Kidney (tissue), 14 donors: ENCODE results near the gene UBE2D4. TPM values are rescaled to one million over a fixed set of nuclear protein-coding genes. Genes with fewer than 3 reads are reported as not detected.

ENCODE experiments used
- DNase-seq, 5 donors: peaks; one replicate each; pipeline ENCODE4 v3.0.0-alpha.2; 2013 to 2020
- FAIRE-seq: peaks from 2 replicates; lab custom pipeline; 2012; peaks lifted over from hg19 to GRCh38; lab: Jason Lieb, UNC
- H3K27ac ChIP-seq, 2 donors: one replicate each; pipeline ENCODE4 v1.7.0; 2013; ENCODE audit warnings: low read depth in 2 of 2, low read length in 2 of 2, inconsistent platforms in 1 of 2
- H3K27me3 ChIP-seq: one replicate; pipeline ENCODE4 v1.7.1; 2013; ENCODE audit warnings: low read length, inconsistent platforms; ENCODE audit not compliant: control insufficient read depth, insufficient read depth
- H3K36me3 ChIP-seq, 3 donors: one replicate each; pipeline versions ENCODE4 v1.7.0 to v1.7.1; 2013; ENCODE audit warnings: low read length in 3 of 3, control low read depth in 1 of 3, inconsistent platforms in 1 of 3; ENCODE audit not compliant: insufficient read depth in 3 of 3, control insufficient read depth in 2 of 3
- H3K4me1 ChIP-seq, 3 donors: one replicate each; pipeline versions ENCODE4 v1.7.0 to v1.7.1; 2013; ENCODE audit warnings: low read length in 3 of 3, inconsistent platforms in 1 of 3, low read depth in 1 of 3; ENCODE audit not compliant: control insufficient read depth in 2 of 3, insufficient read depth in 2 of 3
- H3K4me3 ChIP-seq, 3 donors: one replicate each; pipeline versions ENCODE4 v1.7.0 to v1.8.1; 2013; ENCODE audit warnings: low read length in 3 of 3, control low read depth in 1 of 3, inconsistent platforms in 1 of 3
- H3K9ac ChIP-seq, 3 donors: one replicate each; pipeline versions ENCODE4 v1.7.0 to v1.7.1; 2013; ENCODE audit warnings: low read length in 3 of 3, control low read depth in 1 of 3, inconsistent platforms in 1 of 3
- H3K9me3 ChIP-seq, 3 donors: one replicate each; pipeline versions ENCODE4 v1.7.0 to v1.7.1; 2013; ENCODE audit warnings: low read length in 3 of 3, control low read depth in 1 of 3, inconsistent platforms in 1 of 3; ENCODE audit not compliant: control insufficient read depth in 2 of 3, insufficient read depth in 1 of 3
- intact Hi-C: fragments of 100-400 bp; cut with DNase I; formaldehyde crosslinking; loops from one replicate; pipeline ENCODE4 v1.11.1; 2022
- polyA plus RNA-seq: library from polyadenylated mRNA; stranded (reverse); fragments of 350-450 nt; fragmentation: Illumina TruSeq; extraction: RNeasy Lipid Tissue Mini Kit (QIAGEN cat#74804); gene quantifications from one replicate; pipeline ENCODE4 v1.2.3, GENCODE V29; 2014; ENCODE audit warnings: low read depth, low replicate concordance; ENCODE audit not compliant: insufficient read depth
- total RNA-seq: library from RNA; stranded (reverse); fragmentation: NEBNext Ultra II Directional; extraction: Animal tissue kit (Norgen Biotek cat#: 25700); gene quantifications from one replicate; pipeline ENCODE4 v1.2.1, GENCODE V29; 2021
- TF ChIP-seq, protein P1 (sequence below): IDR thresholded peaks from 3 replicates; pipeline ENCODE4 v1.5.1; 2012; ENCODE audit warnings: mild to moderate bottlenecking, moderate library complexity, borderline replicate concordance; ENCODE audit not compliant: insufficient read depth; ENCODE audit errors: extremely low read depth
- donor health status: control.
- donor health status: control.
- donor health status: control.
- donor health status: control.
- donor health status: control.
- donor health status: DM: yes; HTN: yes; CAD: no.
- donor health status: Normal renal cell carcinoma (clear cell type).

The UBE2D4 gene
- total and polyA plus RNA-seq, 2 donors from 2014 or later = 21.4 to 27.8 TPM

DNA sequence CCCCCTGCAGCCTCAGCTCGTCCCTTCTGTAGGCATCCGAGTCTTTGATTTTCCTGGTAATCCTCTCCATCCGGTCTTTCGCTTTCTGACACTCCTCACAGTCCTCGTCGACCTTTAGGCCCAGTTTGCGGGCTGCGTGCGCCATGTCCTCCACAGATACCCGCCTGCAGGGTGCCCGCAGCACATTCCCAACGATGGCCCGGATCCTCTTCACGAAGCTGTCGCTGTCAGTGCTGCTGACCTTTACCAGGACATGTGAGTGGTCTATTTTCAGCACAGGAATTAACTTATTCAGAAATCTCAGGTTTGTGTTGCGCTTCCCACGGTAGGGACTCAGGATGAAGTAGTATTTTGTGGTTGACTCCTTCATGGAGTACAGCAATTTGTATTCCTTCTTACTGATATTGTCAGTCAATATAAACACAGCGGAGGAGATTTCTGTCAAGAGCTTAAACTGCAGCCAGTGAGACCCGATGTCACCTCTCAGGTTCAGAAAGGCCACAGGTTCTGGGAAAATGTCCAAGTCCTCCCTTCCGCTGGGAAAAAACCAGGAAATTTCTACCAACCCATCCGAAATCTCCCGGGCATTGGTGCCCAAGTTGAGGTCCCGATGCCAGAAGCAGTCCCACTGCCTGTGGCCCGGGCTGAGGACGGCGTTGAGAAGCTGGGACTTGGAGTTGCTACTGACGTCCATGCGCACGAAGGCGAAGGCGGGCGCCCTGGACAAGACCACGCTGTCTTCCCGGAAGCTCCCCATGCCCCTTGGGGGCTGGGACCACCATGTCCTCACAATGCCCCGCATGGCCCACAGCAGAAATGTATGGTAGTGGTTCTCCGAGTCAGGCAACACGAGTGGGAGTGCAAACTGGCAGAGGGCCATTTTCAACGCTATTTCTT lies 48.0 kb upstream of the UBE2D4 start:
- peaks cover 3 to 52% (median 49%) of the 10 kb centered on the region in 3 donors for H3K36me3 ChIP-seq
- no peaks in the 10 kb centered on the region for H3K4me1 ChIP-seq
- H3K4me3 ChIP-seq = no peak overlapping the region
- no peak overlapping the region for H3K9ac ChIP-seq
- no peaks in the 10 kb centered on the region for H3K27me3 ChIP-seq
- DNase-seq = no peak
- H3K27ac ChIP-seq = no peak overlapping the region
- FAIRE-seq = no peak
- intact Hi-C loops = no loop called here
- TF ChIP-seq, protein P1, sequence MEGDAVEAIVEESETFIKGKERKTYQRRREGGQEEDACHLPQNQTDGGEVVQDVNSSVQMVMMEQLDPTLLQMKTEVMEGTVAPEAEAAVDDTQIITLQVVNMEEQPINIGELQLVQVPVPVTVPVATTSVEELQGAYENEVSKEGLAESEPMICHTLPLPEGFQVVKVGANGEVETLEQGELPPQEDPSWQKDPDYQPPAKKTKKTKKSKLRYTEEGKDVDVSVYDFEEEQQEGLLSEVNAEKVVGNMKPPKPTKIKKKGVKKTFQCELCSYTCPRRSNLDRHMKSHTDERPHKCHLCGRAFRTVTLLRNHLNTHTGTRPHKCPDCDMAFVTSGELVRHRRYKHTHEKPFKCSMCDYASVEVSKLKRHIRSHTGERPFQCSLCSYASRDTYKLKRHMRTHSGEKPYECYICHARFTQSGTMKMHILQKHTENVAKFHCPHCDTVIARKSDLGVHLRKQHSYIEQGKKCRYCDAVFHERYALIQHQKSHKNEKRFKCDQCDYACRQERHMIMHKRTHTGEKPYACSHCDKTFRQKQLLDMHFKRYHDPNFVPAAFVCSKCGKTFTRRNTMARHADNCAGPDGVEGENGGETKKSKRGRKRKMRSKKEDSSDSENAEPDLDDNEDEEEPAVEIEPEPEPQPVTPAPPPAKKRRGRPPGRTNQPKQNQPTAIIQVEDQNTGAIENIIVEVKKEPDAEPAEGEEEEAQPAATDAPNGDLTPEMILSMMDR = no peak
- H3K9me3 ChIP-seq = no peaks in the 10 kb centered on the region

DNA sequence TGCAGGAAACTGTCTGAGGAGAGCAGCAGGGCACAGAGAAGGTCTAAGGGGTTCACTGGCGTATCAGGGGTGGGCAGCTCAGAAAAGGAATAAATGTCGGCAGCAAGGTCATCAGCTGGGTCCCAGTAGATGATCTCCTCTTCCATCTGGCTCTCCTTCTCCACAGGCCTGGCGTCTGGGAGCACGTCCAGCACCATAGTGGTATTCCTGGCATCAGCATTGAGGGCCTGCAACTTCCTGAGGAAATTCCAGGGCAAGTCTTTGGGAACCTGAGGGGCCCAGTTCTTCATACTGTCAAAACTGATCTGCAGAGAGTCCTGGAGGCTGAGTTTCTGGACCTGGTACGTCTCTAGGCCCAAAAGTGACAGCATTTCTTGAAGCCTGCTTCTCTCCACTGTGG lies 47.4 kb upstream of the UBE2D4 start:
- no peak overlapping the region for H3K9ac ChIP-seq
- no peaks in the 10 kb centered on the region for H3K27me3 ChIP-seq
- H3K27ac ChIP-seq = no peak overlapping the region
- no peak overlapping the region for H3K4me3 ChIP-seq
- FAIRE-seq (no peak), DNase-seq (no peak)
- peaks cover 3 to 53% (median 52%) of the 10 kb centered on the region in 3 donors for H3K36me3 ChIP-seq
- TF ChIP-seq, protein P1 = no peak
- no peaks in the 10 kb centered on the region for H3K4me1 ChIP-seq
- H3K9me3 ChIP-seq = no peaks in the 10 kb centered on the region
- intact Hi-C loops = no loop called here

DNA sequence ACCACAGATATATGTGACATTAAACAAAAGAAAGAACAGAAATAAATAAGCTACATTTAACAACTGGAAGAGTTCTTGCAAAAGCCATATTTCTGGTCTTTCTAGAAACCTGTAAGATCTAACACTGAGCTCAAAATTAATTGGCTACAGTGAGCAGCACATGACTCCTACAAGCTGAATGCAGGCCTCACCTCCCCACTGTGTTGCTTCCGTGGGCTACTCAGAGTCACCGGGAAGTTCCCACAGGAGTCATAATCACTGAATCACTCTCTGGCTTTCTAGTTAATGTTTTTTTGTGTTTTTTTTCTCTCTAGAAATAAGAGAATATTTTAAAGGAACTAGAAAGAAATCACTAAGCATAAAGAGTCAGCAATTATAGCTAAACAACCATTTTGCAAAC lies 46.8 kb upstream of the UBE2D4 start:
- H3K4me3 ChIP-seq = no peak overlapping the region
- no peaks in the 10 kb centered on the region for H3K27me3 ChIP-seq
- no peaks in the 10 kb centered on the region for H3K9me3 ChIP-seq
- peaks cover 3 to 57% (median 55%) of the 10 kb centered on the region in 3 donors for H3K36me3 ChIP-seq
- no peak overlapping the region for H3K9ac ChIP-seq
- H3K4me1 ChIP-seq = no peaks in the 10 kb centered on the region
- intact Hi-C loops = no loop called here
- no peak overlapping the region for H3K27ac ChIP-seq
- TF ChIP-seq, protein P1 = no peak
- FAIRE-seq = no peak
- DNase-seq = no peak
